H1 (cell line): ENCODE results near the gene MORC4. TPM values are rescaled to one million over a fixed set of nuclear protein-coding genes. Genes with fewer than 3 reads are reported as not detected.

Experiments
- CTCF ChIA-PET: fragments of 300-600 bp; sonication (Branson Sonifier 250); formaldehyde crosslinking; loops from one replicate; lab custom pipeline; 2021; ENCODE audit not compliant: partially characterized antibody; lab: Charles Lee
- POLR2A ChIA-PET: fragments of 300-600 bp; sonication (Branson Sonifier 250); formaldehyde crosslinking; loops from one replicate; lab custom pipeline; 2021; ENCODE audit warnings: inconsistent platforms; ENCODE audit not compliant: partially characterized antibody; lab: Charles Lee
- DNase-seq, 2 experiments: peaks; one replicate each; pipeline versions ENCODE4 v3.0.0 to v3.0.0-alpha.2; 2010 to 2022; ENCODE audit warnings: low spot score in 2 of 2, low read depth in 1 of 2, mixed read lengths in 1 of 2
- FAIRE-seq: peaks from 2 replicates; lab custom pipeline; 2011; peaks lifted over from hg19 to GRCh38; lab: Jason Lieb, UNC
- H2AFZ ChIP-seq: 2 replicates; pipeline ENCODE4 v1.8.1; 2012; ENCODE audit warnings: low read length, inconsistent platforms
- H2AK5ac ChIP-seq: 2 replicates; pipeline ENCODE4 v1.6.1; 2013; ENCODE audit warnings: low read depth, low read length
- H2BK120ac ChIP-seq: replicated peaks from 2 replicates; pipeline ENCODE3; 2013; ENCODE audit warnings: low read depth, low read length, inconsistent platforms
- H2BK12ac ChIP-seq: 2 replicates; pipeline ENCODE4 v1.6.1; 2013; ENCODE audit warnings: low read depth, low read length
- H2BK15ac ChIP-seq: 2 replicates; pipeline ENCODE4 v1.6.1; 2013; ENCODE audit warnings: low read length
- H2BK20ac ChIP-seq: 2 replicates; pipeline ENCODE4 v1.6.1; 2013; ENCODE audit warnings: low read length
- H2BK5ac ChIP-seq: 2 replicates; pipeline ENCODE4 v1.6.1; 2013; ENCODE audit warnings: low read depth, low read length
- H3K14ac ChIP-seq: 2 replicates; pipeline ENCODE4 v1.6.1; 2013; ENCODE audit warnings: inconsistent platforms; ENCODE audit not compliant: insufficient read length
- H3K18ac ChIP-seq: 2 replicates; pipeline ENCODE4 v1.6.1; 2013; ENCODE audit warnings: low read length; ENCODE audit errors: extremely low read depth
- H3K23ac ChIP-seq: 2 replicates; pipeline ENCODE4 v1.6.1; 2013; ENCODE audit warnings: inconsistent platforms; ENCODE audit not compliant: insufficient read length
- H3K23me2 ChIP-seq: 2 replicates; pipeline ENCODE4 v1.6.1; 2013; ENCODE audit warnings: low read depth, low read length
- H3K27ac ChIP-seq: 2 replicates; pipeline ENCODE4 v1.6.1; 2011; ENCODE audit warnings: low read depth, low read length, inconsistent platforms
- H3K27me3 ChIP-seq, 4 experiments: replicated peaks in 1 of 4; 1 replicate in 1 of 4; 2 replicates in 3 of 4; pipeline versions ENCODE4 v1.6.1 to v1.8.1; 2011 to 2013; ENCODE audit warnings: low read length in 3 of 4, mild to moderate bottlenecking in 3 of 4, inconsistent platforms in 2 of 4, mixed read lengths in 2 of 4, moderate library complexity in 1 of 4; ENCODE audit not compliant: control insufficient read depth in 3 of 4, insufficient read depth in 3 of 4; ENCODE audit errors: extremely low read depth in 1 of 4
- H3K36me3 ChIP-seq, 4 experiments: 2 replicates each; pipeline versions ENCODE4 v1.6.1 to v1.8.1; 2011 to 2013; ENCODE audit warnings: mild to moderate bottlenecking in 4 of 4, low read length in 3 of 4, moderate library complexity in 2 of 4, control low read depth in 1 of 4, inconsistent platforms in 1 of 4; ENCODE audit not compliant: insufficient read depth in 4 of 4, control insufficient read depth in 2 of 4
- H3K4ac ChIP-seq: replicated peaks from 2 replicates; pipeline ENCODE3; 2013; ENCODE audit warnings: low read length, low read depth, mixed read lengths, inconsistent platforms; ENCODE audit not compliant: insufficient read length
- H3K4me1 ChIP-seq, 4 experiments: replicated peaks in 1 of 4; 1 replicate in 1 of 4; 2 replicates in 3 of 4; pipeline versions ENCODE4 v1.6.1 to v1.8.1; 2011 to 2013; ENCODE audit warnings: low read length in 3 of 4, inconsistent platforms in 2 of 4, mixed read lengths in 1 of 4; ENCODE audit not compliant: insufficient read depth in 4 of 4, control insufficient read depth in 3 of 4
- H3K4me2 ChIP-seq, 2 experiments: 2 replicates each; pipeline versions ENCODE4 v1.6.1 to v1.8.1; 2011 to 2013; ENCODE audit warnings: low read depth in 2 of 2, low read length in 2 of 2, control low read depth in 1 of 2, inconsistent platforms in 1 of 2, mild to moderate bottlenecking in 1 of 2; ENCODE audit not compliant: insufficient read depth in 1 of 2
- H3K4me3 ChIP-seq, 4 experiments: fragments of 200-600, 300-600 bp in 1 of 4; sonication (generic), shearing (Covaris generic), sonication (Bioruptor Twin) in 1 of 4; 2 replicates each; pipeline versions ENCODE4 v1.5.1 to v1.8.1; 2011 to 2016; ENCODE audit warnings: low read length in 4 of 4, low read depth in 3 of 4, control low read depth in 2 of 4, inconsistent platforms in 2 of 4, mild to moderate bottlenecking in 2 of 4, mixed read lengths in 1 of 4, moderate library complexity in 1 of 4; ENCODE audit not compliant: insufficient read depth in 2 of 4; ENCODE audit errors: extremely low read depth in 1 of 4
- H3K56ac ChIP-seq: replicated peaks from 2 replicates; pipeline ENCODE3; 2013; ENCODE audit warnings: low read depth, mild to moderate bottlenecking, mixed read lengths, low read length, inconsistent platforms; ENCODE audit not compliant: insufficient read length
- H3K79me1 ChIP-seq: 2 replicates; pipeline ENCODE4 v1.6.1; 2013; ENCODE audit warnings: low read depth, low read length, control low read depth
- H3K79me2 ChIP-seq, 2 experiments: 2 replicates each; pipeline versions ENCODE4 v1.6.1 to v1.8.1; 2012 to 2013; ENCODE audit warnings: low read length in 2 of 2, mild to moderate bottlenecking in 2 of 2, inconsistent platforms in 1 of 2; ENCODE audit not compliant: insufficient read depth in 2 of 2, control insufficient read depth in 1 of 2
- H3K9ac ChIP-seq, 4 experiments: replicated peaks in 1 of 4; 1 replicate in 1 of 4; 2 replicates in 3 of 4; pipeline versions ENCODE4 v1.6.1 to v1.8.1; 2011 to 2013; ENCODE audit warnings: low read depth in 3 of 4, low read length in 3 of 4, control low read depth in 2 of 4, mild to moderate bottlenecking in 2 of 4, moderate library complexity in 2 of 4, inconsistent platforms in 1 of 4; ENCODE audit errors: extremely low read depth in 1 of 4
- H3K9me3 ChIP-seq, 2 experiments: 2 replicates each; pipeline versions ENCODE4 v1.6.1 to v1.8.1; 2012 to 2013; ENCODE audit warnings: mild to moderate bottlenecking in 2 of 2, moderate library complexity in 2 of 2, control low read depth in 1 of 2, inconsistent platforms in 1 of 2, low read depth in 1 of 2, low read length in 1 of 2, mixed read lengths in 1 of 2; ENCODE audit not compliant: insufficient read depth in 2 of 2
- H4K20me1 ChIP-seq, 2 experiments: replicated peaks in 1 of 2; 2 replicates each; pipeline versions ENCODE3 to v1.8.1; 2011 to 2013; ENCODE audit warnings: inconsistent platforms in 2 of 2, low read length in 2 of 2, mild to moderate bottlenecking in 1 of 2; ENCODE audit not compliant: insufficient read depth in 2 of 2, control insufficient read depth in 1 of 2
- H4K5ac ChIP-seq: 2 replicates; pipeline ENCODE4 v1.6.1; 2013; ENCODE audit warnings: low read length, low read depth, mixed read lengths, inconsistent platforms; ENCODE audit not compliant: insufficient read length
- H4K8ac ChIP-seq: 2 replicates; pipeline ENCODE4 v1.8.0; 2013; ENCODE audit warnings: mild to moderate bottlenecking, moderate library complexity, low read length, inconsistent platforms; ENCODE audit not compliant: insufficient read depth; ENCODE audit errors: extremely low read depth
- H4K91ac ChIP-seq: replicated peaks from 2 replicates; pipeline ENCODE3; 2013; ENCODE audit warnings: low read length, mixed read lengths, inconsistent platforms; ENCODE audit not compliant: insufficient read length
- BACH1 ChIP-seq: IDR thresholded peaks from 2 replicates; pipeline ENCODE4 v1.6.1; 2012; ENCODE audit warnings: low read length, improper control_type of control experiment
- BRCA1 ChIP-seq: IDR thresholded peaks from 2 replicates; pipeline ENCODE4 v1.6.1; 2012; ENCODE audit warnings: low read depth, low read length, improper control_type of control experiment
- CEBPB ChIP-seq: IDR thresholded peaks from 2 replicates; pipeline ENCODE4 v1.6.1; 2012; ENCODE audit warnings: low read depth, low read length
- CREB1 ChIP-seq: IDR thresholded peaks from 2 replicates; pipeline ENCODE4 v1.6.1; 2012; ENCODE audit warnings: inconsistent platforms
- EP300 ChIP-seq, 2 experiments: IDR thresholded peaks; 1 replicate in 1 of 2; 2 replicates in 1 of 2; pipeline ENCODE4 v1.6.1; 2011 to 2012; ENCODE audit warnings: low read depth in 2 of 2, low read length in 2 of 2, mild to moderate bottlenecking in 2 of 2, borderline replicate concordance in 1 of 2, inconsistent platforms in 1 of 2, moderate library complexity in 1 of 2
- HDAC6 ChIP-seq: IDR thresholded peaks from one replicate; pipeline ENCODE4 v1.7.1; 2012; ENCODE audit warnings: low read depth, mild to moderate bottlenecking, inconsistent platforms, low read length, moderate library complexity
- RXRA ChIP-seq: IDR thresholded peaks from 2 replicates; pipeline ENCODE4 v1.6.1; 2011; ENCODE audit warnings: low read depth, mild to moderate bottlenecking, low read length, moderate library complexity; ENCODE audit not compliant: insufficient read depth
- SAP30 ChIP-seq: fragments of 300-600 bp; sonication (generic); IDR thresholded peaks from 2 replicates; pipeline ENCODE4 v1.7.1; 2012; ENCODE audit warnings: low read length, moderate library complexity, mild to moderate bottlenecking, inconsistent platforms; ENCODE audit not compliant: insufficient read depth, insufficient replicate concordance
- TCF12 ChIP-seq: IDR thresholded peaks from 2 replicates; pipeline ENCODE4 v1.6.1; 2011; ENCODE audit warnings: low read depth, mild to moderate bottlenecking, low read length
- YY1 ChIP-seq: IDR thresholded peaks from 2 replicates; pipeline ENCODE4 v1.6.1; 2011; ENCODE audit warnings: low read depth, mild to moderate bottlenecking, low read length
- WGBS, 2 experiments: shearing (Covaris generic) in 1 of 2; methylation state at CpG; one replicate each; pipeline versions ENCODE4 v1.1.6 to v1.1.7; 2013 to 2015; ENCODE audit warnings: low lambda C conversion rate in 2 of 2, mixed read lengths in 2 of 2, inconsistent platforms in 1 of 2, low coverage in 1 of 2, missing lambda C conversion rate in 1 of 2; ENCODE audit not compliant: insufficient replicate concordance in 2 of 2, insufficient coverage in 1 of 2, insufficient read length in 1 of 2; ENCODE audit errors: extremely low coverage in 1 of 2, missing lambda C conversion rate in 1 of 2; 5-methylcytosine and 5-hydroxymethylcytosine counted together
- polyA plus RNA-seq, 7 experiments: library from polyadenylated mRNA; depleted of rRNA in 3 of 7; stranded (reverse) in 5 of 7; unstranded in 2 of 7; fragments of >200 nt in 5 of 7; fragments of 200-250 nt in 2 of 7; gene quantifications; 1 replicate in 5 of 7; 2 replicates in 1 of 7; 4 replicates in 1 of 7; pipeline versions ENCODE4 v1.2.1 to v1.2.3, GENCODE V29; 2011 to 2013; ENCODE audit warnings: missing spikeins in 2 of 7, mixed read lengths in 2 of 7
- total RNA-seq: library from RNA; stranded (reverse); fragmentation: NEBNext Ultra II Directional; extraction: Animal tissue kit (Norgen Biotek cat#: 25700); gene quantifications from 2 replicates; pipeline ENCODE4 v1.2.1, GENCODE V29; 2021
- TF ChIP-seq, protein P1 (sequence below), 3 experiments: IDR thresholded peaks; 1 replicate in 2 of 3; 2 replicates in 1 of 3; pipeline versions ENCODE4 v1.5.1 to v1.6.1; 2011; ENCODE audit warnings: low read length in 3 of 3, mild to moderate bottlenecking in 3 of 3, inconsistent platforms in 2 of 3, low read depth in 1 of 3, moderate library complexity in 1 of 3; ENCODE audit not compliant: insufficient read depth in 1 of 3; ENCODE audit errors: control extremely low read depth in 1 of 3

Gene MORC4
- total and polyA plus RNA-seq, 2 of the 8 experiments (the other 6 are each of a cell fraction or from before 2014, with no cell fraction given), result 1.4 to 2.5 TPM

GRCh38 chrX:106973433-106974149, 26.4 kb downstream of the MORC4 start:
- DNase-seq (no peak), FAIRE-seq (no peak)
- no peak overlapping the region for H3K4ac ChIP-seq
- H3K79me1 ChIP-seq, result no peaks in the 10 kb centered on the region
- H3K9ac ChIP-seq, result no peak overlapping the region
- H2BK20ac ChIP-seq, result no peak overlapping the region
- 87% methylated on average over 5 of the region's 5 CpGs; no CpG with 5 or more reads in 1 of the 2 experiments for WGBS, 2 experiments
- H2AFZ ChIP-seq, result no peak overlapping the region
- no peak overlapping the region for H2BK120ac ChIP-seq
- H3K36me3 ChIP-seq, result no peaks in the 10 kb centered on the region
- no peak overlapping the region for H3K4me3 ChIP-seq
- H2AK5ac ChIP-seq, result no peak overlapping the region
- H3K14ac ChIP-seq, result no peak overlapping the region
- no peak overlapping the region for H4K5ac ChIP-seq
- H4K91ac ChIP-seq, result no peak overlapping the region
- no peak overlapping the region for H2BK15ac ChIP-seq
- H2BK5ac ChIP-seq, result no peak overlapping the region
- H3K18ac ChIP-seq, result no peak overlapping the region
- no peak overlapping the region for H4K8ac ChIP-seq
- no peaks in the 10 kb centered on the region for H4K20me1 ChIP-seq
- H3K23ac ChIP-seq, result no peak overlapping the region
- no peaks in the 10 kb centered on the region for H3K27me3 ChIP-seq
- no peaks in the 10 kb centered on the region for H3K4me1 ChIP-seq
- no peaks in the 10 kb centered on the region for H3K9me3 ChIP-seq
- CTCF ChIA-PET, result interaction anchor here (1.2 kb wide), 1 partner anchor 13 kb away, joined by 3 read pairs; no protein-coding TSS in a partner anchor
- H3K56ac ChIP-seq, result no peak overlapping the region
- H3K4me2 ChIP-seq, result no peak overlapping the region
- no peak overlapping the region for H3K27ac ChIP-seq
- no peak overlapping the region for H2BK12ac ChIP-seq
- H3K23me2 ChIP-seq, result no peaks in the 10 kb centered on the region
- POLR2A ChIA-PET, result no interaction called here
- H3K79me2 ChIP-seq, result no peaks in the 10 kb centered on the region
- no peak for TF ChIP-seq CEBPB
- no peak for TF ChIP-seq CREB1
- no peak for TF ChIP-seq EP300 (IDR thresholded peaks at IDR 0.05; ENCODE audit: borderline replicate concordance in 1 of 2, low read depth in 2 of 2, low read length in 2 of 2)
- no peak for TF ChIP-seq SAP30
- no peak for TF ChIP-seq YY1
- TF ChIP-seq BACH1, result no peak
- no peak for TF ChIP-seq RXRA
- TF ChIP-seq, protein P1, sequence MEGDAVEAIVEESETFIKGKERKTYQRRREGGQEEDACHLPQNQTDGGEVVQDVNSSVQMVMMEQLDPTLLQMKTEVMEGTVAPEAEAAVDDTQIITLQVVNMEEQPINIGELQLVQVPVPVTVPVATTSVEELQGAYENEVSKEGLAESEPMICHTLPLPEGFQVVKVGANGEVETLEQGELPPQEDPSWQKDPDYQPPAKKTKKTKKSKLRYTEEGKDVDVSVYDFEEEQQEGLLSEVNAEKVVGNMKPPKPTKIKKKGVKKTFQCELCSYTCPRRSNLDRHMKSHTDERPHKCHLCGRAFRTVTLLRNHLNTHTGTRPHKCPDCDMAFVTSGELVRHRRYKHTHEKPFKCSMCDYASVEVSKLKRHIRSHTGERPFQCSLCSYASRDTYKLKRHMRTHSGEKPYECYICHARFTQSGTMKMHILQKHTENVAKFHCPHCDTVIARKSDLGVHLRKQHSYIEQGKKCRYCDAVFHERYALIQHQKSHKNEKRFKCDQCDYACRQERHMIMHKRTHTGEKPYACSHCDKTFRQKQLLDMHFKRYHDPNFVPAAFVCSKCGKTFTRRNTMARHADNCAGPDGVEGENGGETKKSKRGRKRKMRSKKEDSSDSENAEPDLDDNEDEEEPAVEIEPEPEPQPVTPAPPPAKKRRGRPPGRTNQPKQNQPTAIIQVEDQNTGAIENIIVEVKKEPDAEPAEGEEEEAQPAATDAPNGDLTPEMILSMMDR (IDR thresholded peaks at IDR 0.05; ENCODE audit: control extremely low read depth in 1 of 3, insufficient read depth in 1 of 3, low read depth in 1 of 3, low read length in 3 of 3), result no peak
- TF ChIP-seq HDAC6, result no peak
- no peak for TF ChIP-seq TCF12
- no peak for TF ChIP-seq BRCA1
